ENCODE data around the gene CTRL.

GRCh38 chr16:67967183-67967957 is 35.7 kb upstream of the CTRL start:
- TF ChIP-seq POLR2A (IDR thresholded peaks at IDR 0.05) (no peak), CTCF (IDR thresholded peaks at IDR 0.05) (no peak), POLR2AphosphoS5 (IDR thresholded peaks at IDR 0.05) (no peak)
